Gastroesophageal sphincter (tissue), 4 donors: ENCODE measurements around the gene PRKG1. TPM values are rescaled to one million over a fixed set of nuclear protein-coding genes. Genes with fewer than 3 reads are reported as not detected.

Experiments
- ATAC-seq: fragments of 150-250 bp; one replicate; pipeline ENCODE4 v1.9.1; 2016; ENCODE audit warnings: mild to moderate bottlenecking, moderate library complexity
- H3K27ac ChIP-seq, 4 donors: fragments of 200-600 bp; sonication (generic) in 3 of 4; 1 replicate in 3 of 4; 2 replicates in 1 of 4; pipeline ENCODE4 v1.5.1; 2016 to 2019
- H3K27me3 ChIP-seq: fragments of 200-600 bp; sonication (generic); one replicate; pipeline ENCODE4 v1.5.1; 2019
- H3K36me3 ChIP-seq, 2 donors: fragments of 200-600 bp; sonication (generic); one replicate each; pipeline ENCODE4 v1.5.1; 2019; ENCODE audit warnings: control low read depth in 1 of 2
- H3K4me1 ChIP-seq, 3 donors: fragments of 200-600 bp; sonication (generic); 1 replicate in 2 of 3; 2 replicates in 1 of 3; pipeline ENCODE4 v1.5.1; 2016 to 2019; ENCODE audit warnings: control low read depth in 2 of 3
- H3K4me3 ChIP-seq, 2 donors: fragments of 200-600 bp; sonication (generic); one replicate each; pipeline ENCODE4 v1.5.1; 2019; ENCODE audit warnings: mild to moderate bottlenecking in 1 of 2, moderate library complexity in 1 of 2
- H3K9me3 ChIP-seq, 3 donors: fragments of 200-600 bp; sonication (generic); one replicate each; pipeline ENCODE4 v1.5.1; 2017 to 2019; ENCODE audit warnings: control low read depth in 2 of 3
- EP300 ChIP-seq: sonication (generic); formaldehyde crosslinking; IDR thresholded peaks from one replicate; pipeline ENCODE4 v1.6.1; 2017; ENCODE audit warnings: antibody characterized with exemption, mild to moderate bottlenecking
- POLR2A ChIP-seq, 2 donors: fragments of 450-650 bp; IDR thresholded peaks; one replicate each; pipeline ENCODE4 v1.6.1; 2017; ENCODE audit warnings: antibody characterized with exemption in 2 of 2, mild to moderate bottlenecking in 2 of 2, moderate library complexity in 1 of 2
- POLR2AphosphoS5 ChIP-seq: sonication (generic); formaldehyde crosslinking; IDR thresholded peaks from one replicate; pipeline ENCODE4 v1.6.1; 2017; ENCODE audit warnings: antibody characterized with exemption
- WGBS, 2 donors: methylation state at CpG; one replicate each; pipeline ENCODE4 v1.1.5; 2018; ENCODE audit warnings: low coverage in 1 of 2; 5-methylcytosine and 5-hydroxymethylcytosine counted together
- total RNA-seq, 4 donors: library from RNA; depleted of rRNA; stranded (reverse); fragments of >200 nt; gene quantifications; one replicate each; pipeline ENCODE4 v1.1.0, GENCODE V29; 2016
- TF ChIP-seq, protein P1 (sequence below), 4 experiments: fragments of 200-600 bp in 2 of 4; fragments of 450-650 bp in 2 of 4; sonication (generic) in 1 of 4; IDR thresholded peaks; one replicate each; pipeline ENCODE4 v1.5.1; 2017 to 2019; ENCODE audit warnings: antibody characterized with exemption in 4 of 4, mild to moderate bottlenecking in 2 of 4, moderate library complexity in 2 of 4

Gene PRKG1
- total RNA-seq, 4 donors from 2014 or later, result 27.5 to 73.2 (median 39.2) TPM

DNA sequence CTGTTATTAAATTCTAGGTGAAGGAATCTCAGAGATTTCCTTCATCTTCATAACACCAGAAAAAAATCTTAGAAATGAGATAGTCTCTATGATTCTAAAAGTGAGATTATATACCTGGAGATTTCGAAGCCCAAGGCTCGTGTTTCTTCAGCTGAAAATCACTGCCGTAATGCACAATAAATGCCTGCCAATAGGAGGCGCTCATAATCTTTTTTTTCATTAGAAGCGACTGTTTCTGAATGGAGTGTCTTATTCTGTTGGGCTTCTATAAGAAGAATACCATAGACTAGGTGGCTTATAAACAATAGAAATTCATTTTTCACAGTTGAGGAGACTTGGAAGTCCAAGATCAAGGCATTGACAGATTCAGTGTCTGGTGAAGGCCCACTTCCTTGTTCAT, 294.7 kb downstream of the PRKG1 start:
- TF ChIP-seq POLR2A (IDR thresholded peaks at IDR 0.05) (no peak), POLR2AphosphoS5 (no peak), EP300 (no peak)
- TF ChIP-seq, protein P1, sequence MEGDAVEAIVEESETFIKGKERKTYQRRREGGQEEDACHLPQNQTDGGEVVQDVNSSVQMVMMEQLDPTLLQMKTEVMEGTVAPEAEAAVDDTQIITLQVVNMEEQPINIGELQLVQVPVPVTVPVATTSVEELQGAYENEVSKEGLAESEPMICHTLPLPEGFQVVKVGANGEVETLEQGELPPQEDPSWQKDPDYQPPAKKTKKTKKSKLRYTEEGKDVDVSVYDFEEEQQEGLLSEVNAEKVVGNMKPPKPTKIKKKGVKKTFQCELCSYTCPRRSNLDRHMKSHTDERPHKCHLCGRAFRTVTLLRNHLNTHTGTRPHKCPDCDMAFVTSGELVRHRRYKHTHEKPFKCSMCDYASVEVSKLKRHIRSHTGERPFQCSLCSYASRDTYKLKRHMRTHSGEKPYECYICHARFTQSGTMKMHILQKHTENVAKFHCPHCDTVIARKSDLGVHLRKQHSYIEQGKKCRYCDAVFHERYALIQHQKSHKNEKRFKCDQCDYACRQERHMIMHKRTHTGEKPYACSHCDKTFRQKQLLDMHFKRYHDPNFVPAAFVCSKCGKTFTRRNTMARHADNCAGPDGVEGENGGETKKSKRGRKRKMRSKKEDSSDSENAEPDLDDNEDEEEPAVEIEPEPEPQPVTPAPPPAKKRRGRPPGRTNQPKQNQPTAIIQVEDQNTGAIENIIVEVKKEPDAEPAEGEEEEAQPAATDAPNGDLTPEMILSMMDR (IDR thresholded peaks at IDR 0.05), result no peak
- no peaks in the 10 kb centered on the region for H3K9me3 ChIP-seq
- H3K4me1 ChIP-seq, result peaks cover 0 to 20% (median 4%) of the 10 kb centered on the region in 3 donors
- no peak for ATAC-seq
- no peak overlapping the region for H3K4me3 ChIP-seq
- no peaks in the 10 kb centered on the region for H3K36me3 ChIP-seq
- no peak overlapping the region for H3K27ac ChIP-seq
- H3K27me3 ChIP-seq, result no peaks in the 10 kb centered on the region
- WGBS, 2 donors, result 90 to 92% methylated on average over 2 to 5 of the region's 5 CpGs

DNA sequence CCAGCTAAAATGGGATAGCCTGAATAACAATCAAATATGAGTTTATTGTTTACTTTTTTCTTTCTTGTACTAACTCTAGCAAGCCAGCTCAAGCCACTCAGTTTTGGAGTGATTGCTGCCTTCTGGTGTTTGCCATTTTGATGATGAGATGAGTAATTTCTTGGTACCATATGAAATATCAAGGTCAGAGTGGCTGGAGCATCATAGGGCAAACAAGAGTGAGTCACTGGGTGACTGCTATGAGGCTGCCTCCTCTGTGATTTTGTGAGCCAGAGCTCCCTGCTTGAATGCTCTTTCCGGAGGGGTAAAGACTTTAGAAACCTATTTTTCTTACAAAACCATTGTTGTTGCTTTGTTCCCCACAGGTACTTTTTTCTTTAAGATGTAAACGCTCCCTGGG, 295.6 kb downstream of the PRKG1 start:
- Histone ChIP-seq H3K27me3 (no peaks in the 10 kb centered on the region), H3K27ac (no peak overlapping the region), H3K4me1 (peaks cover 0 to 20% (median 4%) of the 10 kb centered on the region in 3 donors), H3K4me3 (no peak overlapping the region), H3K9me3 (no peaks in the 10 kb centered on the region), H3K36me3 (no peaks in the 10 kb centered on the region)
- TF ChIP-seq EP300, result no peak
- TF ChIP-seq, protein P1 (IDR thresholded peaks at IDR 0.05), result no peak
- TF ChIP-seq POLR2A (IDR thresholded peaks at IDR 0.05), result no peak
- TF ChIP-seq POLR2AphosphoS5, result no peak
- no peak for ATAC-seq
- 65 to 100% methylated on average over 1 to 2 of the region's 2 CpGs for WGBS, 2 donors

GRCh38 chr10:51371743-51372142, 297.5 kb downstream of the PRKG1 start:
- Histone ChIP-seq H3K36me3 (no peaks in the 10 kb centered on the region), H3K27me3 (no peaks in the 10 kb centered on the region), H3K4me1 (peaks cover 0 to 13% (median 2%) of the 10 kb centered on the region in 3 donors), H3K27ac (no peak overlapping the region), H3K4me3 (no peak overlapping the region), H3K9me3 (no peaks in the 10 kb centered on the region)
- WGBS, 2 donors, result 57 to 69% methylated on average over 1 to 2 of the region's 2 CpGs
- no peak for ATAC-seq
- TF ChIP-seq POLR2AphosphoS5 (no peak), EP300 (no peak), POLR2A (IDR thresholded peaks at IDR 0.05) (no peak)
- TF ChIP-seq, protein P1 (IDR thresholded peaks at IDR 0.05), result no peak

GRCh38 chr10:51375790-51376189, 301.5 kb downstream of the PRKG1 start:
- Histone ChIP-seq H3K9me3 (no peaks in the 10 kb centered on the region), H3K4me3 (no peak overlapping the region), H3K36me3 (no peaks in the 10 kb centered on the region), H3K27ac (no peak overlapping the region), H3K27me3 (no peaks in the 10 kb centered on the region), H3K4me1 (peaks cover 0 to 6% (median 0%) of the 10 kb centered on the region in 3 donors)
- WGBS, 2 donors, result 57 to 86% methylated on average over 2 of the region's 2 CpGs
- no peak for ATAC-seq
- TF ChIP-seq, protein P1 (IDR thresholded peaks at IDR 0.05), result no peak
- no peak for TF ChIP-seq EP300
- TF ChIP-seq POLR2AphosphoS5, result no peak
- TF ChIP-seq POLR2A (IDR thresholded peaks at IDR 0.05), result no peak

DNA sequence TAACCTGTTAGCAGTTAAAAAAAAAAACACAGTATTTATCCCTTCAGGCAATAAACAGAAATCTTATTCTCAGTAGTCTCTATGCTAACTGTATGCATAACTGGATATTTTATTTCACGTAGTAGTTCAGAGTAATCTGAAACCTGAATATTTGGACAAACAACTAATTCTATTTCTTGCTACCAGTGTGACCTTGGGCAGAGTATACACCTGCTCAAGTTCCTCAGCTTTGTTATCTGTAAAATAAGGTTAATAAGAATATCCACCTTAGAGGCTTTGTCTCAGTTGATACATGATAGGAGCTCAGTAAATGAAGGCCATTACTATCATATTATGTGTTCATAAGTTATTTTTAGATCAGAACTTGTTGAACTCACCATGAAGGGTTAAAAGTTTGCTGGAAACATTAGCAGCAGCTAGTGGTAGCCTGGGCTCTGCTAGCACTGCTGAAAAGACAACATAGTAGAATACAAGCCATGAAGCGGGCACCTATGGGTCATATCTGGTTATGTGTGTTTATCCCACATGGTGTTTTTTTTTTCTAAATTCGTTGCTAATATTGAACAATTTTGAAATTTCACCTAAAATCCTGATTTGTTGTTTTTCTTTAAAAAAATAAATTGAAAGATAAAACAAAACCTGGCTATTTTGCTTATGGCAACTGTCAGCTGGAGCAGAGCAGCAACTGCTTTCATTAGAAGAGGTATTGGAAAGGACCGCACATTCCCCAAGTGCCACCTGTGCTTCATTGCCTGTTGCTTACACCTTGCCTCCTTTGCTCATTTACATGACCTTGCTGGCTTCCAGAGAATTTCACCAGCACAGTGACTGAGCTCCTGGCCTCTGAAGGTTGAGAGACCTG, 303.0 kb downstream of the PRKG1 start:
- no peak for TF ChIP-seq POLR2A (IDR thresholded peaks at IDR 0.05)
- no peak for TF ChIP-seq POLR2AphosphoS5
- no peak for TF ChIP-seq EP300
- TF ChIP-seq, protein P1 (IDR thresholded peaks at IDR 0.05), result no peak
- H3K36me3 ChIP-seq, result no peaks in the 10 kb centered on the region
- no peak for ATAC-seq
- no peak overlapping the region for H3K27ac ChIP-seq
- no peak overlapping the region for H3K4me3 ChIP-seq
- no peaks in the 10 kb centered on the region for H3K9me3 ChIP-seq
- H3K4me1 ChIP-seq, result peaks cover 0 to 11% (median 0%) of the 10 kb centered on the region in 3 donors
- WGBS, 2 donors, result 89 to 90% methylated on average over 4 of the region's 4 CpGs
- H3K27me3 ChIP-seq, result no peaks in the 10 kb centered on the region
